EL (cell line): Measurements from ENCODE around the gene SLC2A1.
"Not testable (repeated sequence)": the region's sequence is repeated elsewhere in the genome, so short reads cannot be mapped to it uniquely, and the experiment has no call there.

Experiments used
- DNase-seq: peaks from one replicate; pipeline ENCODE4 v3.0.0-alpha.2; 2016

Gene SLC2A1

GRCh38 chr1:42927274-42927841, 31.3 kb downstream of the SLC2A1 start:
- no peak for DNase-seq

- peak; percentile 68 for DNase-seq
Observed at GRCh38 chr1:42926879-42927242, 31.8 kb downstream of the SLC2A1 start.

- no peak for DNase-seq
Observed at GRCh38 chr1:42926235-42926878, 32.3 kb downstream of the SLC2A1 start.

GRCh38 chr1:42924851-42925760, 33.6 kb downstream of the SLC2A1 start:
- no peak for DNase-seq

GRCh38 chr1:42924082-42924850, 34.4 kb downstream of the SLC2A1 start:
- DNase-seq, result peak; percentile 93

GRCh38 chr1:42923367-42924081, 35.1 kb downstream of the SLC2A1 start:
- no peak for DNase-seq

- peak; percentile 77 for DNase-seq
Observed at GRCh38 chr1:42922687-42923366, 35.8 kb downstream of the SLC2A1 start.

GRCh38 chr1:42921769-42922168, 36.9 kb downstream of the SLC2A1 start:
- no peak for DNase-seq

GRCh38 chr1:42919651-42920050, 39.0 kb downstream of the SLC2A1 start:
- DNase-seq, result not testable (repeated sequence)

- DNase-seq, result no peak
Observed at GRCh38 chr1:42917241-42917495, 41.5 kb downstream of the SLC2A1 start.

GRCh38 chr1:42915456-42915855, 43.2 kb downstream of the SLC2A1 start:
- DNase-seq, result no peak

GRCh38 chr1:42914092-42914627, 44.5 kb downstream of the SLC2A1 start:
- DNase-seq, result no peak

GRCh38 chr1:42913426-42914091, 45.1 kb downstream of the SLC2A1 start:
- peak; percentile 80 for DNase-seq

- no peak for DNase-seq
Observed at GRCh38 chr1:42910985-42911384, 47.7 kb downstream of the SLC2A1 start.

- no peak for DNase-seq
Observed at GRCh38 chr1:42908046-42908445, 50.6 kb downstream of the SLC2A1 start.

- DNase-seq, result no peak
Observed at GRCh38 chr1:42904434-42904833, 54.2 kb downstream of the SLC2A1 start.

- DNase-seq, result not testable (repeated sequence)
Observed at GRCh38 chr1:42899960-42900359, 58.7 kb downstream of the SLC2A1 start.

GRCh38 chr1:42891465-42892138, 67.1 kb downstream of the SLC2A1 start:
- DNase-seq, result no peak

GRCh38 chr1:42889264-42889663, 69.4 kb downstream of the SLC2A1 start:
- DNase-seq, result no peak

GRCh38 chr1:42888013-42888633, 70.5 kb downstream of the SLC2A1 start:
- no peak for DNase-seq
